ENCODE measurements around the gene CTDSPL2. TPM values are rescaled to one million over a fixed set of nuclear protein-coding genes. Genes with fewer than 3 reads are reported as not detected.

CTDSPL2 gene
- total and polyA plus RNA-seq, 2 donors (not counting 3 experiments of a cell fraction or from before 2014, with no cell fraction given) = 12.2 to 55.1 TPM

- ChIA-PET POLR2A (no interaction called here), CTCF (no interaction called here)
- FAIRE-seq (no peak), DNase-seq (ENCODE audit: low read depth, low spot score) (no peak)
- no peak for TF ChIP-seq JUN (IDR thresholded peaks at IDR 0.05; ENCODE audit: borderline replicate concordance, insufficient read depth, insufficient read length, low read depth)
- no peak for TF ChIP-seq MAX (IDR thresholded peaks at IDR 0.05; ENCODE audit: insufficient read depth, insufficient read length)
- TF ChIP-seq FOS (IDR thresholded peaks at IDR 0.05; ENCODE audit: borderline replicate concordance, insufficient read depth, low read length) = no peak
- TF ChIP-seq EZH2 (IDR thresholded peaks at IDR 0.05; ENCODE audit: borderline replicate concordance, low read depth, low read length, severe bottlenecking) = no peak
- TF ChIP-seq CTCF (IDR thresholded peaks at IDR 0.05; ENCODE audit: extremely low read depth in 1 of 2, insufficient read depth in 1 of 2, low read depth in 1 of 2, low read length in 2 of 2) = no peak
- no peak for TF ChIP-seq GATA2 (IDR thresholded peaks at IDR 0.05; ENCODE audit: insufficient read depth, insufficient read length, low read depth, low read length)
- Histone ChIP-seq H3K27me3 (ENCODE audit: control insufficient read depth in 2 of 2, insufficient read depth in 2 of 2, low read length in 2 of 2) (no peaks in the 10 kb centered on the region), H3K4me3 (replicated peaks in 1 of 3; ENCODE audit: insufficient read depth in 1 of 3, low read depth in 1 of 3, low read length in 3 of 3) (no peak overlapping the region), H3K79me2 (ENCODE audit: control insufficient read depth, insufficient read depth, low read length) (peaks cover 90% of the 10 kb centered on the region), H3K9me3 (replicated peaks; ENCODE audit: control insufficient read depth, insufficient read depth, low read length) (no peaks in the 10 kb centered on the region), H3K9me1 (replicated peaks; ENCODE audit: control insufficient read depth, extremely low read depth, insufficient read depth, low read length) (no peaks in the 10 kb centered on the region), H3K4me2 (ENCODE audit: insufficient read depth, low read length) (no peak overlapping the region), H3K36me3 (ENCODE audit: control insufficient read depth in 2 of 2, extremely low read depth in 1 of 2, insufficient read depth in 2 of 2, low read length in 2 of 2) (no peaks in the 10 kb centered on the region), H3K9ac (replicated peaks; ENCODE audit: extremely low read depth, insufficient read depth, low read length) (no peak overlapping the region), H3K27ac (ENCODE audit: insufficient read depth, low read depth, low read length) (no peak overlapping the region), H4K20me1 (replicated peaks; ENCODE audit: control insufficient read depth, extremely low read depth, insufficient read depth, low read length) (peaks cover 8% of the 10 kb centered on the region), H2AFZ (ENCODE audit: low read depth, low read length) (no peak overlapping the region), H3K4me1 (ENCODE audit: control insufficient read depth, extremely low read depth, insufficient read depth, low read length) (no peaks in the 10 kb centered on the region)
- intact Hi-C loops (cut with micrococcal nuclease) (no loop called here), dilution Hi-C loops (cut with MboI; ENCODE audit: extremely low pct_ligation_motif_present, low sequenced_read_pairs) (no loop called here)
- BruUV-seq (replicated peaks) = no TSS peak
These were observed 16.1 kb downstream of the CTDSPL2 start for GRCh38 chr15:44443515-44443914.
